Breast epithelium (tissue), 4 donors: Measurements from ENCODE around the gene PTMS. TPM values are rescaled to one million over a fixed set of nuclear protein-coding genes. Genes with fewer than 3 reads are reported as not detected.
A peak's percentile ranks its signal among the peaks of the same experiment; 100 is the strongest.

Experiments
- DNase-seq, 2 donors: peaks; one replicate each; pipeline ENCODE4 v3.0.0-alpha.2; 2019; ENCODE audit warnings: low spot score in 2 of 2
- H3K27ac ChIP-seq, 2 donors: fragments of 200-600 bp; sonication (generic) in 1 of 2; one replicate each; pipeline ENCODE4 v1.5.1; 2016 to 2019; ENCODE audit warnings: mild to moderate bottlenecking in 1 of 2
- H3K27me3 ChIP-seq, 2 donors: fragments of 200-600 bp; sonication (generic) in 1 of 2; one replicate each; pipeline versions ENCODE4 v1.5.1 to v1.6.0; 2017 to 2019; ENCODE audit warnings: control low read depth in 1 of 2, mild to moderate bottlenecking in 1 of 2
- H3K36me3 ChIP-seq: fragments of 200-600 bp; one replicate; pipeline ENCODE4 v1.5.1; 2019
- H3K4me1 ChIP-seq, 2 donors: fragments of 200-600 bp; sonication (generic); one replicate each; pipeline ENCODE4 v1.5.1; 2016 to 2019; ENCODE audit warnings: control low read depth in 1 of 2
- H3K4me3 ChIP-seq, 3 donors: fragments of 200-600 bp; sonication (generic); 1 replicate in 2 of 3; 2 replicates in 1 of 3; pipeline ENCODE4 v1.5.1; 2016 to 2019; ENCODE audit warnings: mild to moderate bottlenecking in 3 of 3, moderate library complexity in 2 of 3
- H3K9me3 ChIP-seq, 2 donors: fragments of 200-600 bp; sonication (generic) in 1 of 2; one replicate each; pipeline ENCODE4 v1.5.1; 2016 to 2019; ENCODE audit warnings: control low read depth in 1 of 2
- CTCF ChIP-seq, 3 donors: fragments of 450-650 bp; IDR thresholded peaks; one replicate each; pipeline ENCODE4 v1.5.1; 2016 to 2017; ENCODE audit warnings: antibody characterized with exemption in 3 of 3, mild to moderate bottlenecking in 3 of 3, moderate library complexity in 3 of 3
- POLR2A ChIP-seq: fragments of 450-650 bp; IDR thresholded peaks from one replicate; pipeline ENCODE4 v1.6.1; 2016; ENCODE audit warnings: antibody characterized with exemption, mild to moderate bottlenecking, moderate library complexity
- POLR2AphosphoS5 ChIP-seq, 3 donors: sonication (generic); formaldehyde crosslinking; IDR thresholded peaks; one replicate each; pipeline ENCODE4 v1.6.1; 2017; ENCODE audit warnings: antibody characterized with exemption in 3 of 3
- intact Hi-C: fragments of 100-400 bp; cut with DNase I; formaldehyde crosslinking; loops from one replicate; pipeline ENCODE4 v1.15.1; 2023; ENCODE audit warnings: low total_unique reads
- total RNA-seq, 3 donors: library from RNA; depleted of rRNA; stranded (reverse); fragments of >200 nt; gene quantifications; one replicate each; pipeline ENCODE4 v1.1.0, GENCODE V29; 2016

The PTMS gene
- total RNA-seq, 3 donors from 2014 or later: 70.9 to 101 (median 85.8) TPM

- Histone ChIP-seq H3K9me3 (no peaks in the 10 kb centered on the region), H3K36me3 (no peaks in the 10 kb centered on the region), H3K27me3 (no peaks in the 10 kb centered on the region), H3K4me1 (no peaks in the 10 kb centered on the region), H3K4me3 (no peak overlapping the region), H3K27ac (peak overlapping the region; percentile 75 to 79)
- intact Hi-C loops: no loop called here
- TF ChIP-seq POLR2A: no peak
- no peak for TF ChIP-seq CTCF (IDR thresholded peaks at IDR 0.05)
- no peak for TF ChIP-seq POLR2AphosphoS5 (IDR thresholded peaks at IDR 0.05)
- peak in 1 of 2 donors; percentile 65 for DNase-seq
Observed at GRCh38 chr12:6779708-6780432, 13.7 kb downstream of the PTMS start.

GRCh38 chr12:6780573-6780972, 14.4 kb downstream of the PTMS start:
- DNase-seq: no peak
- no peaks in the 10 kb centered on the region for H3K9me3 ChIP-seq
- no peak for TF ChIP-seq POLR2A
- TF ChIP-seq CTCF (IDR thresholded peaks at IDR 0.05): no peak
- no peak for TF ChIP-seq POLR2AphosphoS5 (IDR thresholded peaks at IDR 0.05)
- H3K27ac ChIP-seq: peak overlapping the region; percentile 26 to 79
- H3K27me3 ChIP-seq: no peaks in the 10 kb centered on the region
- H3K36me3 ChIP-seq: no peaks in the 10 kb centered on the region
- H3K4me1 ChIP-seq: no peaks in the 10 kb centered on the region
- no peak overlapping the region for H3K4me3 ChIP-seq
- intact Hi-C loops: no loop called here

GRCh38 chr12:6782119-6782518, 16.0 kb downstream of the PTMS start:
- H3K27ac ChIP-seq: no peak overlapping the region
- H3K4me3 ChIP-seq: no peak overlapping the region
- TF ChIP-seq POLR2A (no peak), POLR2AphosphoS5 (IDR thresholded peaks at IDR 0.05) (no peak), CTCF (IDR thresholded peaks at IDR 0.05) (no peak)
- intact Hi-C loops: no loop called here
- no peaks in the 10 kb centered on the region for H3K27me3 ChIP-seq
- H3K36me3 ChIP-seq: no peaks in the 10 kb centered on the region
- no peaks in the 10 kb centered on the region for H3K4me1 ChIP-seq
- H3K9me3 ChIP-seq: no peaks in the 10 kb centered on the region
- DNase-seq: no peak

GRCh38 chr12:6782850-6783566, 16.8 kb downstream of the PTMS start:
- Histone ChIP-seq H3K9me3 (no peaks in the 10 kb centered on the region), H3K36me3 (no peaks in the 10 kb centered on the region), H3K4me3 (no peak overlapping the region), H3K27me3 (no peaks in the 10 kb centered on the region), H3K4me1 (no peaks in the 10 kb centered on the region), H3K27ac (no peak overlapping the region)
- TF ChIP-seq POLR2AphosphoS5 (IDR thresholded peaks at IDR 0.05): no peak
- no peak for DNase-seq
- intact Hi-C loops: no loop called here

- TF ChIP-seq POLR2A (no peak), POLR2AphosphoS5 (IDR thresholded peaks at IDR 0.05) (no peak), CTCF (IDR thresholded peaks at IDR 0.05) (no peak)
- no peak overlapping the region for H3K4me3 ChIP-seq
- no peaks in the 10 kb centered on the region for H3K27me3 ChIP-seq
- DNase-seq: no peak
- H3K36me3 ChIP-seq: no peaks in the 10 kb centered on the region
- no peaks in the 10 kb centered on the region for H3K9me3 ChIP-seq
- intact Hi-C loops: no loop called here
- no peak overlapping the region for H3K27ac ChIP-seq
- H3K4me1 ChIP-seq: no peaks in the 10 kb centered on the region
Observed at GRCh38 chr12:6783828-6784227, 17.7 kb downstream of the PTMS start.
